HG03378 (cell line): Measurements from ENCODE around the gene ACOX2.

Source experiments
- ATAC-seq: cut with Tn5 transposase; IDR thresholded peaks from one replicate; pipeline ENCODE4 v1.9.1; 2021; ENCODE audit warnings: mild to moderate bottlenecking, moderate library complexity; ENCODE audit not compliant: unreplicated experiment

The ACOX2 gene

DNA sequence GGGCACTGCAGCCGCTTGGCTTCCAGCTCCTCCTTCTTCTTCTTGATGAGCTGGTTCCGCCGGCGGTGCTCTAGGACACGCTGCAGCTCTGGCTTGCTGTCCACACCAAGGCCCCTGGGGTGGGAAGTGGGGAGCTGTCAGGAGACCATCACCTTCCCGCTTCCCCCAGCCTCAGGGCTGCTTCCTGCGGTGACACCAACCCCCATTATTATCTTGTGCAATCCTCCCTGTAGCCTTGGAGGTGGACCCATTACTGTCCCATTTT is 30.2 kb upstream of the ACOX2 start:
- ATAC-seq, result no peak

DNA sequence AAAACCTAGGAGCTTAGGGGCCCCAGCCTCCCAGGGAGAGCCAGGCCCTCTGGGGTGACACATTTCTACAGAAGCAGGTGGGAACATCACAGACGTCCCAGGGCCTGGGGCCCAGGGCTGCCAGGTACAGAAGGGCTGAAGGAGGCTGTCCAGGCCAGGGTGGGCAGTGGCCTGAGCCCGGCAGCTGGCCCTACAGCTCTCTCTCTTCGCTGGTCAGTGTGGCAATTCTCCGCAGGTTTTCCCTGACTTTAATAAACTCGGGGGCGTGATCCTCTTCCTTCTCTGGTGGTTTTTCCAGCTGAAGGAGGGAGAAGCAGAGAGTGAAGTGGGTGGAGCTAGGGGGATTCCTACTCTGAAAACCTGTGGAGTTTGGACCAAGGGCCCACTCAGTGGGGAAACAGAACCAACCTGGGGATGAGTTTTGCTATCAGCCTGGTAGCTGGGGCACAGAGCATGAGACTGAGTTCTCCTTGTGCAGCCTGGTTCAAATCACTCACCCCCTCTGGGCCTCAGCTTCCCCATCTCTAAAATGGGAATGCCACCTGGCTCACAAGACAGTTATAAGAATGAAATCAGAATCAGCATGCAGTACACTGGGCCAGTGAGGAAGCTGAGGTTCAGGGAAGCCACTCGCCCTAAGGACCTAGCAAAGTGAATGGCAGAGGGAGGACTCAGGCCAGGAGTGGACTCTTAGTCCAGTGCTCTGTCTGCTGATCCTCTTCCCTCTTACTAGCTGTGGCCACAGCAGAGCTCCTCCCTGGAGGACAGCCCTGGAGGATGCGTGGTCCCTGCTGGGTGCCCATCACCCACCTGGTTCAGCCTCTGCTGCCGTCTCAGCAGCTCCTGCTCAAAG is 29.6 kb upstream of the ACOX2 start:
- ATAC-seq, result no peak

DNA sequence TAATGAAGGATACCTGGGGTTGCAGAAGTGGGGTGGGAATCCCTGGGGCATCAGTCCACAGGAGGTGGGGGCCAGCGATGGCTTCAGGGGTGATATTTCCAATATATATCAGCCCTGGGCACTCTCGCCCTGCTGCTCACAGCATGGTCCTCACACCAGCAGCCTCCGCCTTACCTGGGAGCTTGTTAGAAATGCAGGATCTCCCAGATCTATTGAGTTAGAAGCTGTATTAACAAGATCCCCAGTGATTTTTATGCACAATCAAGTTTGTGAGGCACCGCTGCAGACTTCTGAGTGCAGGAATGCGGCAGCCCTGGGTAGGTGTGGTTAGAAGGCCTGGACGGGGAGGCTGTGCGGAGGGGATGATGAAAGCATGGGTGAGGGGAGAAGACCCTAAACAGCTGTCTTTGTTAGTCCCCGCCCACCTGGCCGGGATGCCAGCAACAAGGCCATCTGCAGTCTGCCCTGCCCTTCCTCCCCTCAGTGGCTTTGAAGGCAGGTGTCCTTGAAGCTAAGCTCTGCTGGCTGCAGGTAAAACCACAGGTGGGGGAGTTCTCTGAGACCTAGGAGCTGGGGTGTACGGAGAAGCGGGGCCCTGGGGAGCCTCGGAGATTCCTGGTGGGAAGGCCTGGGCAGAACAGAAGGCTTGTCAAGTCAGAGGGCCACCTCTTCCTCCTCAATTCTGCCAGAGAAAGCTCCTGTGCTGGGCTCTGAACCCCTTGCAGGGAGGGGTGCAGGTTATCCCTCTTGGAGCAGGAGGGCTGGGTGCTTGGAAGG is 28.8 kb upstream of the ACOX2 start:
- no peak for ATAC-seq

DNA sequence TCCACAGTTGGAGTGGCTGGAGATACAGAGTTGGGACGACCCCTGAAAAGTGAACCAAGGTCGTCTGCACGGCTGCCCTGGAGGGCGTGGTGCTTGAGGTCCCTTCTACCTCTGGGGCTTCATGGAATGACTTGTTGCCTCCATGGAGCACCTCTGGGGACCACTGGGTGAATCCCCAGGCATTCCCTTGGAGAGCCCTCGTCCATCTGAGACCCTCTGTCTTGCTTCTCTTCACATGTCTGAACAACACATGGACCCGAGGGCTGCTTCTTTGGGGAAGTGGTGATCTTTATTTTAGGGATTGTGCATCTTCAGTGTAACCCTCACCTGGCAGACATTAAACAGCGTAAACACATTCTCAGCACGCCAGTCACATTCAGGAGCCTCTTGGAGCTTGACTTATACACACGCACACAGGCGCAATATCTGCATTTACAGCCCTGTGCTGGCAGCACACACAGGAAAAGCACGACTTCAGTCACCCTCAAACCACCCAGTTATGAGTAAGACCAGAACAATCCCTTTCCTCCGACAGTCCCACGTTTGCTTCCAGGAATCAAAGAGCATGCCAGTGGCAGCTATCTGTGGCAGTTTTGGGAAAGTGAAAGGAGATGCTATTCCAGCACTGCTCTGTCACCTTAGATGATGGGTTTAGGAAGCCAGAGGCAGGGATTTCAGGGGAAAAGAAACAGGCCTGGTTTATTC is 27.6 kb upstream of the ACOX2 start:
- ATAC-seq, result no peak

DNA sequence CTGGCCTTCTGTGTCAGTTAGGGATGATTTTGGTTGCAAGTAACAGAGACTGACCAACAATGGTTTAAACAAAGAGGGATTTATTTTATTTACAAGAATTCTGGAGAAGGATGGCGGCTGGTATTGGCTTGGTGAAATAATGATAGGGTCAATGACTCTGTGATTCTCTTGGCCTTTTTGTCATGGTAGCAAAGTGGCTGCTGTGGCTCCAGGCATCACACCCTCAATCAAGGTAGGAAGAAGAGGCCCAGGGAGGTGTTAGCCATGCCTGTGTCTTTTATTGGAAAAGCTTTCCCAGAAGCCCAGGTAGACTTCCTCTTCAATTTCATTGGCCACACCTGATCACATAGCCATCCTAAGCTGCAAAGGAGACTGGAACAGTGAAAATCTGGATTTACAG is 27.1 kb upstream of the ACOX2 start:
- no peak for ATAC-seq

DNA sequence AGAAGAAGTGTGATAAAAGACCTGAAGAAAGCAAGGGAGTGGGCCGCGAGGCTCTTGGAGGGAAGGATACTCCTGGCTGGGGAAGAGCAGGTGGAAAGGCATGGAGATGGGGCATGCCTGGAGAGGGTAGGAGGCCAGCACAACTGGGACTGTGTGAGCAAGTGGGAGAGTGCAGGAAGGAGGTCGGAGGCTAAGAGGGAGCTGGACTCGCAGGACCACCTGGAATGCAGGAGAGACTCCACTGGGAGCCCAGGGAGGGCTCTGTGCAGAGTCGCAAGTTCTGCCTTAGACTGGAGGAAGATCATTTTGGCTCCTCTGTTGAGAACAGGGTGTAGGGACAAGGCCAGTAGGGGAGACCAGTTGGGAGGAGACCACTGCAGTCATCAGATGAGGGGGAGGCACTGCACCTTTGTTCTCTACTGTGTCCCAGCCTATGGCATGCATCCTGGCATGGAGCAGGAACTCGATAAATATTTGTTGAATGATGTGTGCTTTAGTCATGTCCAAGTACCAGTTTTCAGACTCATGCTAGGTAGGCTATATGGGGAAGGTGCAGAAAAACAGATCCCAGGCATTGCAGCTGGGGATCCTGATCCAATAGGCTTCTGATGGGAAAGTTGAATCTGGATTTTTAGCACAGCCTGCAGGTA is 26.5 kb upstream of the ACOX2 start:
- ATAC-seq, result no peak

DNA sequence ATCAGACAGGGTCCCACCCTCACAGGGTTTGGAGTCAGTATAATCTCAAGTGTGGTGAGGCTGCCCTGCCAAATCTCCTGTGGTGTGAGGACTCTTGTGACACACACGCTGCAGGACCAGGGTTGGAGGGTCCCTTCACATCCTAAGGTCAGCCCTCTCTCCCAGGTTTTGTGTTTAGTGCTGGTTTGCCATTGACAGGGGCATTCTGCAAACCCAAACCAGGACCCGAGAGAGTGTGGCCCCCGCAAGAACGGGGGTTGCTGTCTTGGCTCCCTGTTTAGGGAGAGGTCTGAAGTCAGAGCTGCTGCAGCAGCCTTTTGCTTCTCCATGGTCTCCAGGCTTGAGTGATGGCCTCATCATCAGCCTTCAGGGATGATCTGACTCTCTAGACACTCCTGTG is 25.5 kb upstream of the ACOX2 start:
- no peak for ATAC-seq

- ATAC-seq, result no peak
Measured at GRCh38 chr3:58560771-58561311, 23.9 kb upstream of the ACOX2 start.

DNA sequence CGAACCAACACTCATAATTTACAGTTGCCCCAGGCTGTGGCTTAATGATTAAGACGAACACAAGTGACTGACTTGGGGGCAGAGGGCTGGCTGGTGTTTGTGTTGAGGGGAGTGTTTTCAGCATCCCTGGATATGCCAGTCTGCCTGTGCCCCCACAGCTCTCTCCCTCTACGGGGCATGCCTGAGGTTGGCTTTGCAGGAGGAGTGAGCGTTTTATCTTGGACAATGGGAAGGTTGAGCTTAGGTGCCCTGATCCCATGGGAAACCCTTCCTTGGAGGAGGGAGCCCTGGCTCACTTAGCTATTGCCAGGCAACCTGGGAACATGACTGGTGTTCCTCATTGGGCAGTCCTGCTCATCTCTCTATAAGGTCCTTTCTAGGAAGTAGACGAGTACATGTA is 22.6 kb upstream of the ACOX2 start:
- ATAC-seq, result no peak

- ATAC-seq, result no peak
Measured at GRCh38 chr3:58557491-58557890, 20.5 kb upstream of the ACOX2 start.

DNA sequence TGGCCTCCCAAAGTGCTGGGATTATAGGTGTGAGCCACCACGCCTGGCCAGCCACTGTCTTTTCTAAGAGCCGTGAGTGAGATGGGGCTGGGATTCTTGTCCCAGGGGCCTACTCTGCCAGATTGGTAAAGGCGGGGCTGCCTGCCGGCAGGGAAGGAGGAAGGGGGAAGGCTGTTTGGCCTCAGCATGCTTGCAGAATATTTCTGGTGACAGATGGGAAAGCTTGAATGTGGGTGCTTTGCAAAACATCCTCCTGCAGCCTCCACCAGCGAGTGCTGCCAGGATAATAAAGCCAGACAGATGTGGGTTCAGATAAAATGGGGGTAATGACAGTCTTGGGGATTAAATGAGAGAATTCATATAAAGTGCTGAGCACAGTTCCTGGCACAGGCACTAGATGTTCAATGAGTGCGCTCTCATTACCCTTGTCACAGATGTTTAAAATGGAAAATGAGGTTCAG is 19.8 kb upstream of the ACOX2 start:
- ATAC-seq, result no peak

GRCh38 chr3:58556001-58556400 is 19.0 kb upstream of the ACOX2 start:
- no peak for ATAC-seq

DNA sequence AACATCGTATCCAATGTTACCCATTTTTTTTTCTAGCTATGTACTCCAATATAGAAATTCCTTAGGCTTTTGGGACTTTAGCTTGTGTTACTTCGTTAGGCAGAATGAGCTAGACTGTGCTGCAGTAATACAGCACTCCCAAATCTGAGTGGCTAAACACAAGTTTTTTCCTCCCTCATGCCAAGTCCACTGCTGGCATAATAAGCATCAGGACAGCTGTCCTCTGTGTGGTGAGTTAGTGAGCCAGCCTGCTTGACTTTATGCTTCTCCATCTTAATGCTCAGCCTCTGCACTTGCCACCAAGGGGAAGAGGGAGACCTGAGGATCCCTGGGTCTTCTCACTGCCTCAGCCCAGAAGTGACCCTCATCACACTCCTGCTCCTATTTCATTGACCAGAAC is 18.2 kb upstream of the ACOX2 start:
- no peak for ATAC-seq

- ATAC-seq, result no peak
Measured at GRCh38 chr3:58553003-58553402, 16.0 kb upstream of the ACOX2 start.

- ATAC-seq, result no peak
Measured at GRCh38 chr3:58551636-58552180, 14.7 kb upstream of the ACOX2 start.

DNA sequence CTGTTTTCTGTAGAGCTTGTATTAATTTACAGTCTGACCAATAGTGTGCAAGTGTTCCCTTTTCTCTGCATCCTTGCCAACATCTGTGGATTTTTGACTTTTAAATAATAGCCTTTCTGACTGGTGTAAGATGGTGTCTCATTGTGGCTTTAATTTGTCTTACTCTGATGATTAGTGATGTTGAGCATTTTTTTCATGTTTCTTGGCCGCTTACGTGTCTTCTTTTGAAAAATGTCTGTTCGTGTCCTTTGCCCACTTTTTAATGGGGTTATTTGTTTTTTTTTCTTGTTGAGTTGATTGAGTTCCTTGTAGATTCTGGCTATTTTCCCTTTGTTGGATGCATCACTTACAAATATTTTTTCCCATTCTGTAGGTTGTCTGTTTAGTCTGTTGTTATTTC is 7.6 kb upstream of the ACOX2 start:
- ATAC-seq, result no peak

GRCh38 chr3:58540176-58540858 is 3.3 kb upstream of the ACOX2 start:
- ATAC-seq, result no peak

GRCh38 chr3:58539626-58540025 is 2.6 kb upstream of the ACOX2 start:
- ATAC-seq, result no peak

DNA sequence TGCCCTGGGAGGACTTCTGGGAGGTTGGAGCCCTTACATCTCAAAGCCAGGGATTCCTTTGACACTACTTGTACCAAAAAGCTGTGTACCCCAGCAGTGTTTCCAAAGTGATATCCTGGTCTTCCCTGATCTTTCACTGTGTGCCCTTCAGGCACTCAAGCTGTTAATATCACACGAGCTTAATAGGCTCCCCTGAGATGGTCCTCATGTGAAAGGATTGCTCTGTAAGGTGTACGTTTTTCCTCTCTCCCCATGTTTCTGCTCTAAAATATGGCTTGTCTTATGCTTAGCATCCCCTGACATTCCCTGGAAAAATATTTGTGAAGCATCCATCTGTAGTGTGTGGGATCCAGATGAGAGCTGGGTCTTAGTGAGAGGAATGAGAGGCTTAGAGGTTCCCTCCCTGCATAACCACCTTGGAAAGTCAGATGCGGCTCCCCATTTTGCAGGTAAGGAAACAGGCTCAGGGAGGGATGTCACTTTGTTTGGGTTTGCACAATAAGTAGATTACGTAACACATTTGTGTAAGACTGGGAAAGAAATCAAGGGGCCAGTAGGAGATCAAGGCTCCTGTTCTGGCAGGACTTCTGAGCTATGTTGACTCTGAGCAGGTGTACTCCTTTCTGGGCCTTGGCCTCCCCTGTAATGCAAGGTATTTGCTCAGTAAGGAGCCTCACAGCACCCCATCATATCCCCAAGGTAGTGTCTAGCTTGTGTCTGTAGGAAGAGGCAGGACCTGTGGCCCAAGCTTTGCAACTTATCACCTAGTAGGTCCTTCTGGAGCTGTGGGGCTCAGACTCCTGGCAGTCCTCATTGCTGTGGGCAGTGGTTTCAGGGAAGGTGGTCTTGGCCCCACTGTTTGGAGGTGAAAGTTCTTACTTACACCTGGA is 667 bp upstream of the ACOX2 start:
- ATAC-seq, result no peak
